ENCODE measurements around the gene ZG16.

DNA sequence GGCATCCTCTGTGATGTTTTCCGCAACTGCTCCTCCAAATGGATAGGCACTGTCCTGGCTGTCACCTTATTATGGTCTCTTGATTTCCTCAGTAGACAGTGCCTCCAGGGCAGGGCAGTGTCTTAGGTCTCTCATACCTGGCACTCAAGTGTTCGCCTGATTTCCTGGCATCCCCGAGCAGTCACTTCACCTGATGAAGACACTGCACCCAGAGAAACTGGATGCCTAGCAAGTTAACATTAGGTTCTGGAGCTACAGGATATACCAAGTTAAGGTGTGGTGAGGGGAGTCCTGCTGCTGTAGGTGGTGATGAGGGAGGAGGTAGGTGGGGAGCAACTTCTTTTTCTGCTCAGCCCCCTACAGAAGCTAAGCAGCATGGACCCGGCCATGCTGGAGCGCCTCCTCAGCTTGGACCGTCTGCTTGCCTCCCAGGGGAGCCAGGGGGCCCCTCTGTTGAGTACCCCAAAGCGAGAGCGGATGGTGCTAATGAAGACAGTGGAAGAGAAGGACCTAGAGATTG is 24.4 kb downstream of the ZG16 start:
- no peak for TF ChIP-seq CHD4 (IDR thresholded peaks at IDR 0.05; ENCODE audit: insufficient read depth, insufficient replicate concordance, low read depth, low read length, poor library complexity, severe bottlenecking)
- TF ChIP-seq, protein P1, sequence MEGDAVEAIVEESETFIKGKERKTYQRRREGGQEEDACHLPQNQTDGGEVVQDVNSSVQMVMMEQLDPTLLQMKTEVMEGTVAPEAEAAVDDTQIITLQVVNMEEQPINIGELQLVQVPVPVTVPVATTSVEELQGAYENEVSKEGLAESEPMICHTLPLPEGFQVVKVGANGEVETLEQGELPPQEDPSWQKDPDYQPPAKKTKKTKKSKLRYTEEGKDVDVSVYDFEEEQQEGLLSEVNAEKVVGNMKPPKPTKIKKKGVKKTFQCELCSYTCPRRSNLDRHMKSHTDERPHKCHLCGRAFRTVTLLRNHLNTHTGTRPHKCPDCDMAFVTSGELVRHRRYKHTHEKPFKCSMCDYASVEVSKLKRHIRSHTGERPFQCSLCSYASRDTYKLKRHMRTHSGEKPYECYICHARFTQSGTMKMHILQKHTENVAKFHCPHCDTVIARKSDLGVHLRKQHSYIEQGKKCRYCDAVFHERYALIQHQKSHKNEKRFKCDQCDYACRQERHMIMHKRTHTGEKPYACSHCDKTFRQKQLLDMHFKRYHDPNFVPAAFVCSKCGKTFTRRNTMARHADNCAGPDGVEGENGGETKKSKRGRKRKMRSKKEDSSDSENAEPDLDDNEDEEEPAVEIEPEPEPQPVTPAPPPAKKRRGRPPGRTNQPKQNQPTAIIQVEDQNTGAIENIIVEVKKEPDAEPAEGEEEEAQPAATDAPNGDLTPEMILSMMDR (IDR thresholded peaks at IDR 0.05 in 2 of 3, conservative IDR thresholded peaks at IDR 0.05 in 1 of 3; ENCODE audit: insufficient read depth in 2 of 3, low read depth in 1 of 3, low read length in 3 of 3) = no peak
- no peak for TF ChIP-seq PHF20 (IDR thresholded peaks at IDR 0.05; ENCODE audit: partially characterized antibody)
- no peak for TF ChIP-seq EZH2 (IDR thresholded peaks at IDR 0.05; ENCODE audit: borderline replicate concordance, low read depth, low read length)
